ENCODE results near the gene CD84.
A peak's percentile ranks its signal among the peaks of the same experiment; 100 is the strongest.

The CD84 gene

GRCh38 chr1:160541622-160542302 is 37.5 kb downstream of the CD84 start:
- Histone ChIP-seq H3K4me1 (ENCODE audit: control insufficient read depth, low read length) (peaks cover 68% of the 10 kb centered on the region), H3K27me3 (ENCODE audit: control insufficient read depth, low read length) (no peaks in the 10 kb centered on the region), H3K27ac (ENCODE audit: low read depth, low read length) (no peak overlapping the region)

DNA sequence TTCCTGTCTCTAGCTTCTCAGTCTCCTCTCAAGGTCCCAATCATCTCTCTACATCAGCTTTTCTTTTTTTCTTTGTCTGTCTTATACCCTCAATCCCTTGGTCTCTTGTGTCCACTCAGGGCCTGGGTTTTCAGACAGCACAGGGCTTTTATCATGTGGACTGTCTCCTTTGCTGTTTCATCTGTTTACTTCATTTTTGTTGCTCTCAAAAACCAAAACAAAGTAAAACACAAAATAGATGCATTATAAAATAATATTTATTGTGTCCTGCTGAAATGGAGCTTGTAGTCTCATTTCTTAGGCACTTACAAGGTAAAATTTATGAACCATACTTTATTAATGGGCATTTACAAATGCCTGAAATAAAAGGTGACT is 38.5 kb downstream of the CD84 start:
- H3K4me3 ChIP-seq (ENCODE audit: low read length) = peak overlapping the region; percentile 40
- TF ChIP-seq, protein P1, sequence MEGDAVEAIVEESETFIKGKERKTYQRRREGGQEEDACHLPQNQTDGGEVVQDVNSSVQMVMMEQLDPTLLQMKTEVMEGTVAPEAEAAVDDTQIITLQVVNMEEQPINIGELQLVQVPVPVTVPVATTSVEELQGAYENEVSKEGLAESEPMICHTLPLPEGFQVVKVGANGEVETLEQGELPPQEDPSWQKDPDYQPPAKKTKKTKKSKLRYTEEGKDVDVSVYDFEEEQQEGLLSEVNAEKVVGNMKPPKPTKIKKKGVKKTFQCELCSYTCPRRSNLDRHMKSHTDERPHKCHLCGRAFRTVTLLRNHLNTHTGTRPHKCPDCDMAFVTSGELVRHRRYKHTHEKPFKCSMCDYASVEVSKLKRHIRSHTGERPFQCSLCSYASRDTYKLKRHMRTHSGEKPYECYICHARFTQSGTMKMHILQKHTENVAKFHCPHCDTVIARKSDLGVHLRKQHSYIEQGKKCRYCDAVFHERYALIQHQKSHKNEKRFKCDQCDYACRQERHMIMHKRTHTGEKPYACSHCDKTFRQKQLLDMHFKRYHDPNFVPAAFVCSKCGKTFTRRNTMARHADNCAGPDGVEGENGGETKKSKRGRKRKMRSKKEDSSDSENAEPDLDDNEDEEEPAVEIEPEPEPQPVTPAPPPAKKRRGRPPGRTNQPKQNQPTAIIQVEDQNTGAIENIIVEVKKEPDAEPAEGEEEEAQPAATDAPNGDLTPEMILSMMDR (IDR thresholded peaks at IDR 0.05; ENCODE audit: low read depth, low read length, poor library complexity, severe bottlenecking) = no peak
- TF ChIP-seq EZH2phosphoT487 (IDR thresholded peaks at IDR 0.05; ENCODE audit: borderline replicate concordance, low read length) = no peak

More at GRCh38 chr1:160541622-160542302, 37.5 kb downstream of the CD84 start:
- no peak for TF ChIP-seq EZH2phosphoT487 (IDR thresholded peaks at IDR 0.05; ENCODE audit: borderline replicate concordance, low read length)
- TF ChIP-seq, protein P1 (IDR thresholded peaks at IDR 0.05; ENCODE audit: low read depth, low read length, poor library complexity, severe bottlenecking) = no peak
- Histone ChIP-seq H3K9me3 (ENCODE audit: control insufficient read depth, insufficient read depth, low read length) (0 out of 2 replicates have a peak, but pooled peaks cover under 1% of the 10 kb centered on the region), H3K79me2 (ENCODE audit: control insufficient read depth, low read length) (no peaks in the 10 kb centered on the region), H4K20me1 (ENCODE audit: control insufficient read depth, insufficient read depth, low read depth, low read length) (no peaks in the 10 kb centered on the region), H3K9me2 (replicated peaks; ENCODE audit: control insufficient read depth, low read length) (no peaks in the 10 kb centered on the region), H3K36me3 (ENCODE audit: control insufficient read depth, low read length) (peaks cover 5% of the 10 kb centered on the region; the same call in 1 of the 2 replicates), H3K4me3 (ENCODE audit: low read length) (no peak overlapping the region), H3F3A (ENCODE audit: control insufficient read depth, insufficient read depth) (peaks cover 3% of the 10 kb centered on the region; the same call in 1 of the 2 replicates), H3K4me2 (ENCODE audit: low read length) (no peak overlapping the region)

GRCh38 chr1:160539990-160540858 is 39.1 kb downstream of the CD84 start:
- TF ChIP-seq, protein P1 (IDR thresholded peaks at IDR 0.05; ENCODE audit: low read depth, low read length, poor library complexity, severe bottlenecking) = no peak
- no peak for TF ChIP-seq EZH2phosphoT487 (IDR thresholded peaks at IDR 0.05; ENCODE audit: borderline replicate concordance, low read length)
- H3K79me2 ChIP-seq (ENCODE audit: control insufficient read depth, low read length) = no peaks in the 10 kb centered on the region
- peaks cover 8% of the 10 kb centered on the region; the same call in 1 of the 2 replicates for H3K9me3 ChIP-seq (ENCODE audit: control insufficient read depth, insufficient read depth, low read length)
- H4K20me1 ChIP-seq (ENCODE audit: control insufficient read depth, insufficient read depth, low read depth, low read length) = no peaks in the 10 kb centered on the region
- H3K27ac ChIP-seq (ENCODE audit: low read depth, low read length) = peak overlapping the region; percentile 60
- H3F3A ChIP-seq (ENCODE audit: control insufficient read depth, insufficient read depth) = peaks cover 3% of the 10 kb centered on the region; the same call in 1 of the 2 replicates
- peak overlapping the region; percentile 40 for H3K4me3 ChIP-seq (ENCODE audit: low read length)
- no peaks in the 10 kb centered on the region for H3K9me2 ChIP-seq (replicated peaks; ENCODE audit: control insufficient read depth, low read length)
- H3K27me3 ChIP-seq (ENCODE audit: control insufficient read depth, low read length) = no peaks in the 10 kb centered on the region
- peaks cover 62% of the 10 kb centered on the region for H3K4me1 ChIP-seq (ENCODE audit: control insufficient read depth, low read length)
- H3K4me2 ChIP-seq (ENCODE audit: low read length) = peak overlapping the region; percentile 58
- H3K36me3 ChIP-seq (ENCODE audit: control insufficient read depth, low read length) = no peaks in the 10 kb centered on the region

More for the DNA sequence above, 38.5 kb downstream of the CD84 start:
- Histone ChIP-seq H3F3A (ENCODE audit: control insufficient read depth, insufficient read depth) (peaks cover 3% of the 10 kb centered on the region; the same call in 1 of the 2 replicates), H3K27ac (ENCODE audit: low read depth, low read length) (peak overlapping the region; percentile 60), H3K79me2 (ENCODE audit: control insufficient read depth, low read length) (no peaks in the 10 kb centered on the region), H3K36me3 (ENCODE audit: control insufficient read depth, low read length) (no peaks in the 10 kb centered on the region), H3K27me3 (ENCODE audit: control insufficient read depth, low read length) (no peaks in the 10 kb centered on the region), H3K9me3 (ENCODE audit: control insufficient read depth, insufficient read depth, low read length) (peaks cover 7% of the 10 kb centered on the region; the same call in 1 of the 2 replicates), H3K4me2 (ENCODE audit: low read length) (peak overlapping the region; percentile 58), H3K4me1 (ENCODE audit: control insufficient read depth, low read length) (peaks cover 63% of the 10 kb centered on the region), H4K20me1 (ENCODE audit: control insufficient read depth, insufficient read depth, low read depth, low read length) (no peaks in the 10 kb centered on the region), H3K9me2 (replicated peaks; ENCODE audit: control insufficient read depth, low read length) (no peaks in the 10 kb centered on the region)

All from DOHH2 (cell line).